Body of pancreas (tissue), 4 donors: ENCODE measurements around the gene NEDD4L.

Experiments used
- CTCF ChIP-seq, 7 experiments: fragments of 450-650 bp in 4 of 7; fragments of 200-600 bp in 3 of 7; sonication (generic) in 3 of 7; IDR thresholded peaks; one replicate each; pipeline ENCODE4 v1.5.1; 2016 to 2019; ENCODE audit warnings: antibody characterized with exemption in 7 of 7
- POLR2A ChIP-seq, 3 donors: fragments of 450-650 bp; IDR thresholded peaks; one replicate each; pipeline ENCODE4 v1.6.1; 2016; ENCODE audit warnings: antibody characterized with exemption in 3 of 3, mild to moderate bottlenecking in 2 of 3

GRCh38 chr18:58315041-58315440 is 271.0 kb downstream of the NEDD4L start:
- no peak for TF ChIP-seq CTCF (IDR thresholded peaks at IDR 0.05)
- no peak for TF ChIP-seq POLR2A (IDR thresholded peaks at IDR 0.05)
